HG03280 (cell line): ENCODE measurements around the gene TMC6.
"Not testable (repeated sequence)": the region's sequence is repeated elsewhere in the genome, so short reads cannot be mapped to it uniquely, and the experiment has no call there.

Experiments used
- ATAC-seq: cut with Tn5 transposase; IDR thresholded peaks from one replicate; pipeline ENCODE4 v1.9.1; 2021; ENCODE audit warnings: mild to moderate bottlenecking, moderate library complexity; ENCODE audit not compliant: unreplicated experiment

The TMC6 gene

DNA sequence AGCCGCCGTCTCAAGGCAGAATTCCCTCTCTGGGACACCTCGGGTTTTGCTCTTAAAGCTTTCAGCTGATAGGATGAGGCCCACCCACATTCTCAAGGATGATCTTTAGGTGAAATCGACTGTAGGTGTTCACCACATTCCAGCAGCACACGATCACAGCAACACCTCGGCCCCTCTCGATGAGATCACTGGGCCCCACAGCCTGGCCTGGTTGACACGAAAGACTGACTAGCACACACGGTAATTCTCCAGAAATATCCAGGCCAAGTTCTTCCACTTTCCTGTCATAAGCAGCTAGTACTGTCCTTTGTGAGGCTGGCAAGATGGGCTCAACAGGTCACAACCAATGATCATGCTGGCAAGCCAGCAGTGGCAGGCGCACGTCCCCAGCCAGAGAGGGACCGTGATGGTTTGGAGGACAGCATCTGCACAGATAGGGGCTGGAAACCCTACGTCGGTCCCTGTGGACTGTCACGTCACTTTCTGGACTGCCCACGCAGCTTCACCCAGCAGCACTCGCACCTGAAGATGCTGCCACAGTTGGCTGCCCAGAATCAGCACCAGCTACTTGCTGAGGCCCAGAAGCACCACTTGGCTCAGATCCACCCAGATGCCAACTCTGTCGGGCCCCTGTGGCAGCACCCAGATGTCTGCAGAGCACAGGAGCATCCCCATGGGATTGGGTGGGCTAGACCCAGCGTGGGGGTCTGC is 17.4 kb downstream of the TMC6 start:
- ATAC-seq = no peak

DNA sequence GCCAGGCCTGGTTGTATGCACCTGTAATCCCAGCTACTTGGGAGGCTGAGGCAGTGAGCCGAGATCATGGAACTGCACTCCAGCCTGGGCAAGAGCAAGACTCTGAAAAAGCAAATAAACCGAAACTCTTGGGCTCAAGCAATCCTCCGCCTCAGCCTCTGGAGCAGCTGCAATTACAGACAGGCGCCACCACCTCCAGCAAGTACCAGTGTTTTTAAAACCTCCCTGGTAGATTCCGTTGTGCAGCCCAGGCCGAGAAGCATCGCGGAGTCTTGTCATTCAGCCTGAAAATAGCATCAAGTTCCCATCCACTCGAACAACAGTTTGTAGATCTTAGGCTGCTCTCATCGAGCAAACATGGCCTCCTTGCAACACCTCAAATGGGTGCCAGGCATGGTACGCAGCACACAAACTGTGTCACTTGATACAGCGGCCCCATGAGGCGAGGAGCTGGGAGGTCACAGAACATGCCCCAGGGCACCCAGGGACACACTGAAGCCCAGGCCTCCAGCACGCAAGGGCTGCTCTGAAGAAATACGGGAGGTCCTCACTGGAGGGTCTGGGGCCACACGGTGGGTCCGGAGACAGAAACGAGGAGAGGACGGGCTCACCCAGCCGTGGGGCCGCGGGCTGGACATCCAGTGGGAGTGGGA is 18.1 kb downstream of the TMC6 start:
- no peak for ATAC-seq

DNA sequence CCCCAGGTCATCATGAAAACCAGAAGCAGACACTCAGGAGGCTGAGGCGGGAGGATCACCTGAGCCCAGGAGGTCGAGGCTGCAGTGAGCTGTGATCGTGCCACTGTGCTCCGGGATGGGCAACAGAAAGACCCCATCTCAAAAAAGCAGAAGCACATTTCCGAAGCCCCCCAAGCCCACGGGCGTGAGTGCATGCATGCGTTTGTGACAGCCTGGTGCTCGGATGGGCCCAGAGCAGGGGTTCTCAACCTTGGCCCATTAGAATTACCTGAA is 19.1 kb downstream of the TMC6 start:
- no peak for ATAC-seq

DNA sequence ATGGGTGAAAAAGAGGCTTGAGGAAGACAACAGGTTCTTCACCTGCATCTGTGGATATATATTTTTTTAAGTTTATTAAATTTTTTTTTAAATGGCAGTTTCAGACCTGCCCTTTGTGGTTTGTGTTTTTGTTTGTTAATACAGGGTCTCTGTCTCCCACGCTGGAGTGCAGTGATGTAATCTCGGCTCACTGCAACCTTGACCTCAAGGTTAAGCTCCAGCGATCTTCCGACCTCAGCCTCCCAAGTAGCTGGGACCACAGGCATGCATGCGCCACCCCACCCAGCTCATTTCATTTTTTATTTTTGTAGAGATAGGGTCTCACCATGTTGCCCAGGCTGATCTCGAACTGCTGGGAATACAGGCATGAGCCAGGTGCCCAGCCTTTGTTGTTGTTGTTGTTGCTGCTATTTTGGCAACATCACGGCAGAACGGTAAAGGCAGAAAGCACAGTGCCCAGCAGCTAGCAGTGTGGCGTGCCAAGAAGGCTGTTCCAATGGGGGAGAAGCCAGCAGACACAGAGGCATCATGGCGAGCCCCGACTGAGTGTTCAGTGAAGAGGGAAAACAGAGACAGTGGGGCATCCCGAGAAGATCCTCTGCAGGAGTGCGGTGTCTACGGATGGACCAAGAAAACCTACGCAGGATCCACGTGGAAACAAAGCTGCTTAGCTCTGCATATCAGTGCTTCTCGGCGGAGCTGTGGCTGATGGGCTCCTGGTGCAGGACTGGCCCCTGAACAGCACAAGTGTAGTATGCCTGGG is 19.6 kb downstream of the TMC6 start:
- no peak for ATAC-seq

DNA sequence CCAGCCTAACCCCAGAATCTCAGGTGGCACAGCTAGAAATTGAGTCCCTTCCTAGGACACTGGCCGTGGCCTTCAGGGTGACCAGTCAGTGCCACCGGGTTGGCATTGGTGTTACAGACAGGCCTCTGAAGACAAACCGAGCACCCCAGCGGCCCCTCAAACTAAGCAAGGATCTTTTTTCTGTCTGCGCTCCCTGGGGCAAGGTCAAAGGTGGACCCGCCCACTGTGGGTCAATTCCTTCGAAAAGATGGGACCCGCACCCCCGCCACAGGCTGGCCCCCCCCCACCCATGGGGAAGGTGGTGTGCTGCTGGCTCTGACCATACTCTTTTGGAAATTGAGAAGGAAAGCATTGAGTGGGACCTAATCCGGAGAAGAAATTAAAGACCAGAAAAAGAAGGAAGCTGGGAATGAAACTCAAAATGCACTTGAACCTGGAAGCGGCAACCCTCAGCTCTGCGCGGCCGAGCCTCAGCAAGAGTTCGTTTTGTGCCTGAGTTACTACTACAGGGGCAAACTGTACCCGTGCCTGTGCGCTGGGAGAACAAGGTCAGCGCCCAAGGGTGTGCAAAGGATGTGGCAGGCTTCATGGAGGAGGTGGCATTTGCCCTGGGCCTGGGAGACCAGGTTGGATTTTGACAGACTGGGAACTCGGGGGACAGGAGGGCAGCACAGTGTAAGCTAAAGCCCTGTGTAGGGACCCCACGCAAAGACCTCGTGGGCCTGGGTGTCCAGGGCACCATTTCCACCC is 20.4 kb downstream of the TMC6 start:
- ATAC-seq = no peak

DNA sequence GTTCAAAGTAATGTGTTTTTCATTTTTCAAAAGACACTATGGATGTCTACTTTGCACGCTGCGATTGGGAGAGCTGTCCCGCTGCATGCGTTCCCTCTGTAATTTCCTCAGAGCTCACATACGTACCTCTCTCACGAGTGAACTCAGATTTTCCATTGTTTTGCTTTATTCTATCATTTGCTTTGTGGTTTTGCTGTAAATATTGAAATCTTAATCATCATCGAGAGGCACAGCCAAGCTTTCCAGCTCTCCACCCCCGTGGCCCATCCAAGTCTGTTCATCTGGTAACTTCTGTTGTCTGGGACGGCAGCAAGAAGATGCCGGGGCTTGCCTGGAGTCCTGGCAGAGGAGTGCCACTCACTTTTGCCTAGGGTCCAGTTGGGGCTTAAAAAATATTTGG is 21.1 kb downstream of the TMC6 start:
- ATAC-seq = no peak

DNA sequence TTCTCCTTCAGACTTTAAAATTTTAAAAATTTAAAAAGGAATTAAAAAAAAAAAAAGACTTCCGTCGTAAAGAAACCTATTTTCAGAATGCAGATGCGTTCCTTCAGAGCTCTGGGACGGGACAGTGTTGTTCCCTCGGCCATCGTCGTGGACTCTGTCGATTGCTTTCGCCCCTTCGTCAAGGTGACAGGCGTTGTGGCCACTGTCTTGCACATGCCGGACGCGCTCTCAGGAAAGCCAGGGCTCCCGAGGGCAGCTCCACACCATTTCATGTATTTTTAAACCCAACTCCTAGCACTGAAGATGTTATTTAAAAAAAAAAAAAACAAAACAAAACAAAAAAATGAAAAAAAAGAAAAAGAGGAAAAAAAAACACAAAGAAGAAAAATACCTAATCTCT is 22.3 kb downstream of the TMC6 start:
- no peak for ATAC-seq

DNA sequence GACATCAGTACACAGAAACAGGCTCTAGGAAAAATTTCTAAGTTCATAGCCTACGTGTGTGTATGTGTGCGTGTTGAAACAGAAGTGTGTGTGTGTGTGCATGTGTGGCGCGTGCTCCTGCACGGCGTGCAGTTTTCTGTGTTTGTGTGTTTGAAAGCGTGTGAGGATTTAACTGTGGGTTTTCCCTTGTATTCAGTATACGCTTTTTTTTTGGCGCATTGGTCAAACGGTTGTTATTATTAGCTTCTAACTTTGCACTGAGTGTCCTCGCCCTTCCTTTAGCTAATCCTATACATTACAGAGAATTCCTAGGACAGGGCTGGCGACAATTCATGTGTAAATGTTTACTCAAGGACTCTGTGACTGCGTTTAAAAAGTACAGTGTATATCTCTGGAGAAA is 23.0 kb downstream of the TMC6 start:
- no peak for ATAC-seq

DNA sequence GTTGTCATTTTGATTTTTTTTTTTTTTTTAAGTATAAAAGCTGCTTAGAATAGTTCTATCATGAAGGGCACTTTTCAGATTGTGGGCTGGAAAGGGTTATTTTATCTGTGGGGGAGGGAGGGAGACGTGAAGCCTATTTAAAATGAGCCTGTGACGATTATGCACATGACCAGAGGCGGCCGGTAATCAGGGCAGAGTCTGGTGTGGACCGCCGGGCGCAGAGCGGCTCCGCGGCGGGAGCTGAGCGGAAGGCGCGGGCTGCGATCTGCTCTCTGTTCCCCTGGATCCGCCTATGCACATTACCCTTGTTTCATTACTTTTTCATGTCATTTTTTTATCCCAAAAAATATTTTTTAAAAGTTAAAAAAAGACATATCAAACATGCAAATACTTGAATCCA is 23.5 kb downstream of the TMC6 start:
- ATAC-seq = no peak

DNA sequence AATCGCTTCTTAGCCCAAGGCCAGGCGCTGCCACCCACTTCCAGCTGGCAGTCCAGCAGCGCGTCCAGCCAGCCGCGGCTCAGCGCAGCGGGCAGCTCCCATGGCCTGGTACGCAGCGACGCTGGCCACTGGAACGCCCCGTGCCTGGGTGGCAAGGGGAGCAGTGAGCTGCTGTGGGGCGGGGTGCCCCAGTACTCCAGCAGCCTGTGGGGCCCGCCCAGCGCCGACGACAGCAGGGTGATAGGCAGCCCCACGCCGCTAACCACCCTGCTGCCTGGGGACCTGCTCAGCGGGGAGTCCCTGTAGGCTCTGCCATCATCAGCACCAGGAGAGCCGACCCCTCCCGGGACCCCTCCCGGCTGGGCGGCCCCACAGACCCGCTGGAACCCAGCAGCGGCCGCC is 24.0 kb downstream of the TMC6 start:
- no peak for ATAC-seq

DNA sequence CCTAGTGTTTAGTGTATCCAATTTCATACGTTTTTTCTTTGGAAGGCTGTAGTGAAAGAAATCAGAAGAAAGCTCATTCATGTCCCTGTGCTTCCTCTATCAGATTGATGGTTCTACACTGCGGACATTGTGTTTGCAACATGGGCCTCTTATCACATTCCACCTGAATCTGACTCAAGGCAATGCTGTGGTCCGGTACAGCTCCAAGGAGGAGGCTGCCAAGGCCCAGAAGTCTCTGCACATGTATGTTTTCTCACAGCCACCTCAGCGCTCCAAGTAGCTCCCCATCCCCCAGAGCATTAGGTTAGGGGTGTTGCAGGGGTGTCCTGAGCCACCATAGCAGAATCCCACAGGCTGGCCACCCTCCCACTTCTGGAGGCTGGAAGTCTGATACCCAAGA is 25.2 kb downstream of the TMC6 start:
- no peak for ATAC-seq

DNA sequence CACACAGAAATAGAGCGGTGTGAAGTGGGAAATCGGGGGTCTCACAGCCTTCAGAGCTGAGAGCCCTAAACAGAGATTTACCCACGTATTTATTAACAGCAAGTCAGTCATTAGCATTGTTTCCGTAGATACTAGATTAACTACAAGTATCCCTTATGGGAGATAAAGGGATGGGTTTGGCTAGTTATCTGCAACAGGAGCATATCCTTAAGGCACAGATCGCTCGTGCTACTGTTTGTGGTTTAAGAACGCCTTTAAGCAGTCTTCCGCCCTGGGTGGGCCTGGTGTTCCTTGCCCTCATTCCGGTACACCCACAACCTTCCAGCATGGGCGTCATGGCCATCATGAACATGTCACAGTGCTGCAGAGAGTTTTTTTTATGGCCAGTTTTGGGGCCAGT is 27.0 kb downstream of the TMC6 start:
- ATAC-seq = no peak

DNA sequence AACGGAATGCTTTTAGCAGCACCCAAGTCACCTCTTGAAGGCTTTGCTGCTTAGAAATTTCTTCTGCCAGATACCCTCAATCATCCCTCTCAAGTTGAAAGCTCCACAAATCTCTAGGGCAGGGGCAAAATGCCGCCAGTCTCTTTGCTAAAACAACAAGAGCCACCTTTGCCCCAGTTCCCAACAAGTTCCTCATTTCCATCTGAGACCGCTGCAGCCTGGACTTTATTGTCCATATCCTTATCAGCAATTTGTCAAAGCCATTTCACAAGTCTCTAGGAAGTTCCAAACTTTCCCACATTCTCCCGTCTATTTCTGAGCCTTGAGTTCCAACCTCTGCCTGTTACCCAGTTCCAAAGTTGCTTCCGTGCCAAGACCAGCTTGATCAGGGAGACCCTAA is 27.4 kb downstream of the TMC6 start:
- no peak for ATAC-seq

DNA sequence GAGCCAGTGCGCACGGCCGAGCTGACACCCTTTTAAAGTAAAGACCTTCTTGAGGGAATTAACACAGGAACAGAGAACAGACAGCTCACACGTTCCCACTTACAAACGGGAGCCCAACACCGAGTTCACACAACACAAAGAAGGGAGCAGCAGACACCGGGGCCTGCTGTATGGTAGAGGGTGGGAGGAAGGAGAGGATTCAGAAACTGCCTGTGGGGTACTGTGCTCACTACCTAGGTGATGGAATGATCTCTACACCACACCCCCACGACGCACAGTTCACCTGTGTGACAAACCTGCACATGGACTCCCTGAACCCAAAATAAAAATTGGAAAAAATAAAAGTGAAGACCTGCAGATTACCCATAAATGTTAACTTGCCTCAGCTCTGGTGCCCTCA is 32.5 kb downstream of the TMC6 start:
- no peak for ATAC-seq

DNA sequence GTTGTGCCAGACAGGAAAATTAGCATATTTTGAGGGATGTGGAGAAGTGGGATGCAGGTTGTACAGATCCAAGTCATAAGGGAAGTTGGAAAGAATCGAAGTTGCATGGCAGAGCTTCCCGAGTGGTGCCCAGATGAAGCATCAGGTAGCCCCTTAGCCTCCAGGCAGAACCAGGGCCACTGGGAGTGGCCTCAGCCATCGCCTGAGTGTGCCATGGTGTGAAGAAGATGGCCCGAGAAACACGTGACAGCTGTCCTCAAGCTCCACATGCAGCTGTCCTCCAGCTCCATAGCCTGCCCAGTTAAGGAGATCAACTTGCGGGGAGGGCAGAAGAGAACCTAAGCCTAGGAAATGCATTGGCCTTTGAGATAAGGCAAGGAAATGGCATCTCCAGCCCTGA is 33.5 kb downstream of the TMC6 start:
- ATAC-seq = no peak

DNA sequence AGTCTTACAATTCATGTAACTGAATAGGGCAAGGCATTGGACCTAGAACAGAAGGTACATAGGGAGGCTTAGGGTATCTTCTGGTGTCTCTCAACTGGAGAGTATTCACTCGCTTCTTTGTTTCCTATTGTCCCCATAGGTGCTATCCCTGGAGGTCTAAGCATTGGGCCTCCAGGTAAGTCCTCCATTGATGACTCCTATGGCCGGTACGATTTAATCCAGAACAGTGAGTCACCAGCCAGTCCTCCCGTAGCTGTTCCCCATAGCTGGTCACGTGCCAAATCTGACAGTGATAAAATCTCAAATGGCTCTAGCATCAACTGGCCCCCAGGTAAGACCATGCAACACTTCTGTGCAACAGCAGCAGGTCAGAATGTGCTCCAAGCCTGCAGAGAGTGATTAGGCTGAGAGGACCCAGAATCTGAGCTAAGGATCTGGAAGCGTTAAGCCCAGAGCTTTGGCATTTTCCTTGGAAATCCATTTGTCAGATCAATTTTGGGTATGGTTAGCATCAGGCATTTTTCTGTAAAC is 35.7 kb downstream of the TMC6 start:
- no peak for ATAC-seq

DNA sequence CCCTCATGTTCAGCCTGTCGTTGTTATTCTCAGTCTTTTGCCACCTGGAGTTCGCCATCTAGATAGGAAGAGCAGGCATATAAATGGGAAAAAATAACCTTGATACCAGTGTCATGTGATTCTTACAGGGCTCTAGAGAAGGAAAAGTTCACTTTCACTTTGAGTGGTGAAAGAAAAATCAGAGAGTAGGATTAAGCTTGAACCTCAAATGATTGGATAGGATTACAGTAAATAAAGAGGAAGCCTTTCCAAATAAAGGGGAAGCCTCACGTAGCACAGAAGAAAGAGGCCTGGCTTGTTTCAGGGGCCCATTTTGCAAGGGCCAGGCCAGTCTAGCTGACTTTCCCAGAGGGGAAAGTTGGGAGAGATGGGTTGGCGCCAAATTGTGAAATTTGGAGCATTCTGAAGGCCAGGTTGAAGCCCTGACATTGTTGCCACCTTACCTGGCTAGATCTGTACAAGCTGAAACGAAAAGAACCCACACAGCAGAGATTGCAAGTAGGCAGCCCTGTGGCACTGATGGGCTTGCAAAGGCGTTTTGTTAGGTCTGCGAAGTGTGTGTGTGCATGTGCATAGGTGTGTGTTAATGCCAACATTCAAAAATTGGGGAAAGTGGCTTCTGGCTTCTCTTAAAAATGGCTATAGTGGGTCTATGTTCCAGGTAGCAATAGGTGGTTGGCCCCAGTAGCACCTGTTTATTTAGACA is 38.8 kb downstream of the TMC6 start:
- no peak for ATAC-seq

DNA sequence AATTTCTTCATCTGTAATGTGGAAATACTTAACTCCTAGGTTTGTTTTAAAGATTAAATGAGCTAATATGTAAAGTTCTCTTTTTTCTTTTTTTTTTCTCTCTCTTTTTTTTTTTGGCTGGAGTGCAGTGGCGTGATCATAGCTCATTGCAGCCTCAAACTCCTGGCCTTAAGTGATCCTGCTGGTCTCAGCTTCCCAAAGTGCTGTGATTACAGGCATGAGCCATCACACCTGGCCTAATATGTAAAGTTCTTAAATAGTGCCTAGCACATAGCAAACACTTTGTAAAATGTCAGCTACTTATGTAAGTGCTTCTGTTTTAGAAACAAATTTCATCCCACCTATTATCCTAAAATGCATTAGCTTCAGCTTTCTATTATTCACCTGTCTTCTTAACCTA is 40.0 kb downstream of the TMC6 start:
- no peak for ATAC-seq

DNA sequence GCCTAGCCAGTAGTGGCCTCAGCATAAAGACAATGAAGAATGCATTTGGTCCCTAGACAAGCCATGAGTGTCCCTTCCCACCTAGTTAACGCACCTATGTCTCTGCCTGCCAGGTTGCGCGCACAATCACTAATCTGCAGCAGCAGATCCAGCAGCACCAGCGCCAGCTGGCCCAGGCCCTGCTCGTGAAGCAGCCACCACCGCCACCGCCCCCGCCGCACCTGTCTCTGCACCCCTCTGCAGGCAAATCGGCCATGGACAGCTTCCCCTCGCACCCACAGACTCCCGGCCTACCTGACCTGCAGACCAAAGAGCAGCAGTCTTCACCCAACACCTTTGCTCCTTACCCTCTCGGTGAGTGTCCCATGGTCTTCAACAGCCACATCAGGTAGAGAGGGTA is 41.8 kb downstream of the TMC6 start:
- ATAC-seq = no peak

DNA sequence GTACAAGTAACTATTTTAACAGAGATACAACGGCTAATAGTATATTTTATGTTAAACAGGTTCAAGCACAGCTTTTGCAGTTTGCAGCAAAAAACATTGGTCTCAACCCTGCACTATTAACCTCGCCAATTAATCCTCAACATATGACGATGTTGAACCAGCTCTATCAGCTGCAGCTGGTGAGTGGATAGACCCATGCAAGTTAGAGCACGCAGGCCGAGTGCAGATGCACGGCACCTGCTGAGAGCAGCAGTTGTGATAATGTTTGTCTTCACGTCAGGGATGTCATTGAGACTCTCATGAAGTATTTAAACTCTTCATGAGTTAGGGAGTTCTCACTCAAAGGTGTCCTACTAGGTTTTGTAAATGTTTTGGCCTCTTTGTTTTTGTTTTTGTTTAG is 45.6 kb downstream of the TMC6 start:
- ATAC-seq = no peak

DNA sequence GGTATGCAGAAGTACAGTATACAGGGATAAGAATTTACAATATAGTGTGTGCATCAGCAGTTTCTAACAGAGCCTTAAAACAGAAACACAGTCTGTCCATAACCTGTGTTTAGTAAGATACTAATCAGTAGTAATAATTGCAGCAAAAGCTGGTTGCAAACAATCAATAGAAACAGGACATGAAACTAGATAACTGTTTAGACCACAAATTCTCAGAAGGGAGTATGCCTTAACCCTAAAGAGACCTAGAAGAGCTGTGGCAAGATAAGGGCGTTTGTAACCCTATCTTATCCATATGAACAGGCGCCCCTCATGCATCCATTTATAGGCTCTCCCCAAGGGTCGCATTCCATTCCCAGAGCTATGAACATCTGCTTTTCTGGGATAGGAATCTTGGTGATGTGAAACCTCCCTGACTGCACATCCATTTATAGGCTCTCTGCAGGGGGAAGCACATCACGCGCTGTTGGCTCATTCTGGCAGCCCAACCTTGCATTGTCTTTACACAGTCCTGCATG is 46.1 kb downstream of the TMC6 start:
- not testable (repeated sequence) for ATAC-seq
